Neural cell (in vitro differentiated cells): ENCODE measurements around the gene BTG2.

ENCODE experiments used
- POLR2AphosphoS5 ChIP-seq: IDR thresholded peaks from 2 replicates; pipeline ENCODE4 v1.6.1; 2012
- TAF1 ChIP-seq: IDR thresholded peaks from 2 replicates; pipeline ENCODE4 v1.6.1; 2012; ENCODE audit warnings: low read depth
- TF ChIP-seq, protein P1 (sequence below): fragments of 450-650 bp; IDR thresholded peaks from 2 replicates; pipeline ENCODE4 v1.5.1; 2014; ENCODE audit warnings: antibody characterized with exemption, mild to moderate bottlenecking, moderate library complexity; ENCODE audit not compliant: poor library complexity, severe bottlenecking

DNA sequence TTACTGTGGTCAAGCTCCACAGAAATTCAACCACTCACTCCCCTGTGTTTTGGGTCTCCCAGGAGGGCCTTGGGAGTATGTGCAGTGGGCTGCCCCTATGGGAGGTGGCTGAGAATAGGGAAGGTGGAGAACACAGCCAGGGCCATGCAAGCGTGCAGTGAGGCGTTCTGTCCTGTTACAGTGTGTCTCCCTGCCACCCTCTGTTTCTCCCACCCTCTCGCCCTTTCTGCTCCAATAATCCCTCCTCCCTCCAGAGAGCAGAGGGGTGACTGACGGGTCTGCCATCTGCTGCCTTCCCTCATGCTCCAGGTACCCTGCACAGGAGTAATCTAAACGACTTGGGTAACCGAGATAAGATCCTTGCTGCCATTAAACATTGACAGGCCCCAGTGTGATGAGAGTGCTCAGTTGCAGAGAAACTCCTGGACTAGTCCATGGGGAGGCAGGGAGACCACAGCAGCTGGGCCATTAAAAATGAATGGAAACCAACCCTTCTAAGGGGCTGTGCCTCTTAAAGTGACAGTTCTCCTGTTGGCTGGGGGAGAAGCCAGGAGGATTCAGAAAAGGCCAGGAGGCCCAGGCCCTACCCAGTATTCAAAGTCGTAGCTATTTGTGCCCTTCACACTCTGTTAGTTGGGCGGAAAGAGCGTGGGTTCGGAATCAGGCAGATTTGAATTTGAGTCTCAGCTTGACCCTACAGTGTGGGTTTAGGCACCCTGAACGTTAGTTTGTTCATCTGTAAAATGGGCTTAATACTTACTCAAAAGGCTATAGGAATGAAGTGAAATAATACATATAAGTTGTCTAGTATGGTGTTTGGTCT is 22.4 kb upstream of the BTG2 start:
- TF ChIP-seq, protein P1, sequence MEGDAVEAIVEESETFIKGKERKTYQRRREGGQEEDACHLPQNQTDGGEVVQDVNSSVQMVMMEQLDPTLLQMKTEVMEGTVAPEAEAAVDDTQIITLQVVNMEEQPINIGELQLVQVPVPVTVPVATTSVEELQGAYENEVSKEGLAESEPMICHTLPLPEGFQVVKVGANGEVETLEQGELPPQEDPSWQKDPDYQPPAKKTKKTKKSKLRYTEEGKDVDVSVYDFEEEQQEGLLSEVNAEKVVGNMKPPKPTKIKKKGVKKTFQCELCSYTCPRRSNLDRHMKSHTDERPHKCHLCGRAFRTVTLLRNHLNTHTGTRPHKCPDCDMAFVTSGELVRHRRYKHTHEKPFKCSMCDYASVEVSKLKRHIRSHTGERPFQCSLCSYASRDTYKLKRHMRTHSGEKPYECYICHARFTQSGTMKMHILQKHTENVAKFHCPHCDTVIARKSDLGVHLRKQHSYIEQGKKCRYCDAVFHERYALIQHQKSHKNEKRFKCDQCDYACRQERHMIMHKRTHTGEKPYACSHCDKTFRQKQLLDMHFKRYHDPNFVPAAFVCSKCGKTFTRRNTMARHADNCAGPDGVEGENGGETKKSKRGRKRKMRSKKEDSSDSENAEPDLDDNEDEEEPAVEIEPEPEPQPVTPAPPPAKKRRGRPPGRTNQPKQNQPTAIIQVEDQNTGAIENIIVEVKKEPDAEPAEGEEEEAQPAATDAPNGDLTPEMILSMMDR, result no peak
- no peak for TF ChIP-seq TAF1
- TF ChIP-seq POLR2AphosphoS5, result no peak
